ENCODE measurements around the gene MEDAG. TPM values are rescaled to one million over a fixed set of nuclear protein-coding genes. Genes with fewer than 3 reads are reported as not detected.
A peak's percentile ranks its signal among the peaks of the same experiment; 100 is the strongest.

MEDAG gene
- total RNA-seq, 4 donors from 2014 or later: 4.9 to 21.5 (median 8.7) TPM

DNA sequence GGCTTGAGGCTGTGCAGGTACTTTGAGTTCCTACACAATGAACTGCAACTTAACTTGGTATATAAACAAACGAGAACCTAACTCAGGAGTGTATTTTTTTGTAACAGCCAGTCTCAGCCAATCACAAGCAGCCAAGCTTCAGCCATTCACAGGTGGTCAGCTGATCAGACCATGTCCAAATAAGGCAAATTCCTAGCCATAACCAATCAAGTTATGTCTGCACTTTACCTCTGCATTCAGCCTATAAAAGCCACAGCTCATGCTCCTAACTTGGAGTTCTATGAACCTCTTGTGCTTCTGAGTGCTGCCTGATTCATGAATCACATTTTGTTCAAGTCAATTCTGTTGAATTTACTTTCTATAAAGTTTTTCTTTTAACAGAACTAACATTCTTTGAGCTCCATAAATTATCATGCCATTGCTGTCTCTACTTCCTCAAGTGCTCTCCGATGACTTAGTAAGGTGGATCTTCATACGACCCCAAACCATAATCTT is 16.8 kb upstream of the MEDAG start:
- no peak for DNase-seq
- no peaks in the 10 kb centered on the region for H3K9me3 ChIP-seq
- no peak overlapping the region for H3K4me3 ChIP-seq
- H3K4me1 ChIP-seq: no peaks in the 10 kb centered on the region
- H3K27me3 ChIP-seq: no peaks in the 10 kb centered on the region
- no peak overlapping the region for H3K27ac ChIP-seq
- no peaks in the 10 kb centered on the region for H3K36me3 ChIP-seq
- TF ChIP-seq POLR2A (IDR thresholded peaks at IDR 0.05): no peak
- TF ChIP-seq, protein P1, sequence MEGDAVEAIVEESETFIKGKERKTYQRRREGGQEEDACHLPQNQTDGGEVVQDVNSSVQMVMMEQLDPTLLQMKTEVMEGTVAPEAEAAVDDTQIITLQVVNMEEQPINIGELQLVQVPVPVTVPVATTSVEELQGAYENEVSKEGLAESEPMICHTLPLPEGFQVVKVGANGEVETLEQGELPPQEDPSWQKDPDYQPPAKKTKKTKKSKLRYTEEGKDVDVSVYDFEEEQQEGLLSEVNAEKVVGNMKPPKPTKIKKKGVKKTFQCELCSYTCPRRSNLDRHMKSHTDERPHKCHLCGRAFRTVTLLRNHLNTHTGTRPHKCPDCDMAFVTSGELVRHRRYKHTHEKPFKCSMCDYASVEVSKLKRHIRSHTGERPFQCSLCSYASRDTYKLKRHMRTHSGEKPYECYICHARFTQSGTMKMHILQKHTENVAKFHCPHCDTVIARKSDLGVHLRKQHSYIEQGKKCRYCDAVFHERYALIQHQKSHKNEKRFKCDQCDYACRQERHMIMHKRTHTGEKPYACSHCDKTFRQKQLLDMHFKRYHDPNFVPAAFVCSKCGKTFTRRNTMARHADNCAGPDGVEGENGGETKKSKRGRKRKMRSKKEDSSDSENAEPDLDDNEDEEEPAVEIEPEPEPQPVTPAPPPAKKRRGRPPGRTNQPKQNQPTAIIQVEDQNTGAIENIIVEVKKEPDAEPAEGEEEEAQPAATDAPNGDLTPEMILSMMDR (IDR thresholded peaks at IDR 0.05): no peak

DNA sequence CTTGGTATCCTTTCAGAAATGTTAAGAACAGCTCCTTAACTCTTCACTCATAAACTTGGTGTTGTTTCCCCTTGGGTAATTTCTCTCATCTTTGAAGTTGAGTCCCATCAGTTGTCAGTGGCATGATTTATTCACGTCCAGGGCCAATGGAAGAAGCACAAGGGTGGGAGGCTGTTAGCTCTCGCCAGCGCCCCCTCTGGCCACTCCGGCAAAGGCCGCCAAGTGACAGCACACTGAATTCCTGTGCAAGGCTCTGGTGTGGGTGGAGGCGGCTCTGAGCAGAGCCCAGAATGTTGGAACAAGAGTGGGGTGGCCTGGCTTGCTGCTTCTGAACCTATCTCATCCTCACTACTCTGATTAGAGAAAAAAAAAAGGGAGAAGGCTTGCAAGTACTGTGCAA is 13.1 kb upstream of the MEDAG start:
- H3K36me3 ChIP-seq: no peaks in the 10 kb centered on the region
- no peak for TF ChIP-seq POLR2A (IDR thresholded peaks at IDR 0.05)
- TF ChIP-seq, protein P1 (IDR thresholded peaks at IDR 0.05): no peak

DNA sequence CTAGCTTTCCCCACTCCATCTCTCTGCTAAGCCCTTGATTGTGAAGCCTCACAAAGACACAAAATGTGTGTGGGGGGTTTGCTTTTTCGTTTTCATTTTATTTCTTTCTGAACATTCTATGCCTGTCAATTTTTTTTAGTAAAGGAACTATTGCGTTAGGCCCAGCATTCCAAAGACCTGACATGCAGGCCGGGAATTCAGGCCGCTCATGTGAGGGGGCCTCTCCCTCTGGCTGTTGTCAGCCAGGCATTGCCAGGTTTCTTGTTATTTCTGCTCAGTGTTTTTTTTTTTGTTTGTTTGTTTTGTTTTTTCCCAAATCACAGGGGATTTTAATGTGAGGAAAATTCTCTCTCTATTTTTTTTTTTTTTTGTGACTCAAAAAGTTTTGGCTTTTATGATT is 10.3 kb upstream of the MEDAG start:
- no peaks in the 10 kb centered on the region for H3K36me3 ChIP-seq
- H3K27ac ChIP-seq: no peak overlapping the region
- no peak for TF ChIP-seq POLR2A (IDR thresholded peaks at IDR 0.05)
- DNase-seq: no peak
- H3K9me3 ChIP-seq: no peaks in the 10 kb centered on the region
- H3K4me3 ChIP-seq: no peak overlapping the region
- H3K4me1 ChIP-seq: no peaks in the 10 kb centered on the region
- no peaks in the 10 kb centered on the region for H3K27me3 ChIP-seq

More for the DNA sequence above, 13.1 kb upstream of the MEDAG start:
- no peak overlapping the region for H3K4me3 ChIP-seq
- no peaks in the 10 kb centered on the region for H3K27me3 ChIP-seq
- H3K4me1 ChIP-seq: no peaks in the 10 kb centered on the region
- DNase-seq: no peak
- H3K9me3 ChIP-seq: no peaks in the 10 kb centered on the region
- H3K27ac ChIP-seq: no peak overlapping the region

DNA sequence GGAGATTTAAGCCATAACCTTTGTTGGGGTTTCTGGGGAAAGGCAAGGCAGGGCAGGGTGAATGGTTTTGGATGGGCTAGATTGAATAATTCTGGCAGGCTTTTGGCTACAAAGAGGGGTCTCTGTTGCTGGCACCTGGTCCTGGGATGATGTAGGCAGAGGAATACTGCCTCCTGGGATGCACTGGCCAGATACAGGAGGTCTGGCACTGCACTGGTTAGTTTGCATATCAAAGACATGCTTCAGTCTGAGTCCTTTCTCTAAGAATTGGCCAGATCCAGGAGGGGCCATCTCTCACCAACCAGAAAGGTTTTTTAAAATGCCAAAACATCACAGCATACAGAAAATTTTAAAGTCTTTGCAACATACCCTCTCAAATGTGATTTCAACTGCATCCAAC is 8.0 kb upstream of the MEDAG start:
- H3K27ac ChIP-seq: peak overlapping the region in 1 of 4 donors; percentile 21
- no peaks in the 10 kb centered on the region for H3K36me3 ChIP-seq
- TF ChIP-seq, protein P1 (IDR thresholded peaks at IDR 0.05): no peak
- TF ChIP-seq POLR2A (IDR thresholded peaks at IDR 0.05): no peak
- H3K9me3 ChIP-seq: no peaks in the 10 kb centered on the region
- no peak for DNase-seq
- no peak overlapping the region for H3K4me3 ChIP-seq
- H3K27me3 ChIP-seq: no peaks in the 10 kb centered on the region
- no peaks in the 10 kb centered on the region for H3K4me1 ChIP-seq

DNA sequence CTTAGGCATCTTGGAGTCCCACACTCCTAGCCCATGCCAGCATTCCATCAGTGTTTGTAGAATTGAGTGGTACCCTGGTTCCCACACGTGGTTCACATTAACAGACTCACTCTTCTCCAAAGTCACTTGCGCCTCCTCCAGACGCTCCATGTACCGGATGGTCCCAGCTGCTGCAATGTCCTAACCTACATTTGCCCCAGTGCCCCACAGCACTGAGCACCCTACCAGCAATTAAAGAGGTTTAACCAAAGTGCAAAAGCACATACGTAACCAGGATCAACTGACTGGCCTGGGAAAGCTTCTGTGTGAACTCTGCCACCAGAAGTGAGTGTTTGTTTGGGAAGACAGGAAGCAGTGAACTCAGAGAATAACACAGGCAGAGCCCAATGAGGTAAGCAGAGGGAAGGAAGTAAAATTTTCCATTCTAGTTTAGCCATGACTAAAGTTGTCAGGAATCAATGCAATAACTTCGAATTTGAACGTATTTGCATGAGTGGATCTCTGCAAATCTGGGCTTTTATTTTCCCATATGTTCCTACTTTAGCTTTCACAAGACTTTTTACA is 7.3 kb upstream of the MEDAG start:
- Histone ChIP-seq H3K27me3 (no peaks in the 10 kb centered on the region), H3K4me1 (no peaks in the 10 kb centered on the region), H3K9me3 (no peaks in the 10 kb centered on the region), H3K4me3 (no peak overlapping the region), H3K27ac (peak overlapping the region in 2 of 4 donors; percentile 21 to 55), H3K36me3 (no peaks in the 10 kb centered on the region)
- TF ChIP-seq, protein P1 (IDR thresholded peaks at IDR 0.05): no peak
- no peak for TF ChIP-seq POLR2A (IDR thresholded peaks at IDR 0.05)
- DNase-seq: no peak

DNA sequence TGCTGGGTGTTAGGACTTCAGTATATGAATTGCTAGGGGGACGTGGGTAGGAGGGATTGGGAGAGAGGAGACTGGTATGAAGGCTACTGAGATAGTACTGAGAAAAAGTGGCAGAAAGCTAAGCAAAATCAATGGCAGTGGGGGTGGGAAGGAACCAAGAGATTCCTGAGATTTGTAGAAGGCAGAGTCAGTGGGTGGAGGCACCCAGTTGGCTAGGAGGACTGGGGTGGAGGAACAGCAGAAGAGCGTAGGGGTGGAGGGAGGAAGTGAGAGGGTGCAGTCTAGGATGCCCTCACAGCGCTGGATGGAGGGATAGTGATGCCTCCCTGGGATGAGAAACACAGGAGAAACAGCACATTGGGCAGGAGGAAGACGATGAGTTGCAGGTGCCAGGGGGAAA is 5.6 kb upstream of the MEDAG start:
- H3K27ac ChIP-seq: no peak overlapping the region
- H3K4me1 ChIP-seq: no peaks in the 10 kb centered on the region
- no peaks in the 10 kb centered on the region for H3K27me3 ChIP-seq
- TF ChIP-seq, protein P1 (IDR thresholded peaks at IDR 0.05): no peak
- TF ChIP-seq POLR2A (IDR thresholded peaks at IDR 0.05): no peak
- no peaks in the 10 kb centered on the region for H3K9me3 ChIP-seq
- no peak overlapping the region for H3K4me3 ChIP-seq
- no peak for DNase-seq
- H3K36me3 ChIP-seq: no peaks in the 10 kb centered on the region

Measured in Peyer's patch (tissue), 4 donors.